HEK293 (cell line): Measurements from ENCODE around the gene YIPF5.
A peak's percentile ranks its signal among the peaks of the same experiment; 100 is the strongest.

ENCODE experiments used
- CTCF ChIA-PET: fragments of 350-600 bp; formaldehyde crosslinking; extraction: SDS; loops from one replicate; lab custom pipeline; 2021; ENCODE audit warnings: antibody characterized with exemption; lab: Yijun Ruan, JAX
- POLR2A ChIA-PET: fragments of 300-600 bp; formaldehyde crosslinking; extraction: SDS; loops from one replicate; lab custom pipeline; 2020; ENCODE audit warnings: antibody characterized with exemption, inconsistent platforms; lab: Yijun Ruan, JAX
- H3K27ac ChIP-seq: fragments of 200-500 bp; sonication (Bioruptor generic); 2 replicates; pipeline ENCODE4 v1.5.1; 2014; ENCODE audit warnings: low read depth, low read length, control low read depth, inconsistent platforms; ENCODE audit errors: extremely low read depth
- H3K36me3 ChIP-seq, 2 experiments: fragments of 200-500 bp in 1 of 2; sonication (Bioruptor generic) in 1 of 2; 1 replicate in 1 of 2; 2 replicates in 1 of 2; pipeline ENCODE4 v1.5.1; 2014 to 2017; ENCODE audit warnings: inconsistent platforms in 2 of 2, low read length in 2 of 2; ENCODE audit not compliant: control insufficient read depth in 2 of 2, insufficient read depth in 1 of 2
- H3K4me1 ChIP-seq: fragments of 200-500 bp; sonication (Bioruptor generic); 2 replicates; pipeline ENCODE4 v1.5.1; 2014; ENCODE audit warnings: mild to moderate bottlenecking, low read length, inconsistent platforms; ENCODE audit not compliant: control insufficient read depth, insufficient read depth
- H3K4me3 ChIP-seq: 2 replicates; pipeline ENCODE4 v1.5.1; 2011; ENCODE audit warnings: low read depth, mild to moderate bottlenecking, control low read depth, low read length, moderate library complexity
- H3K9me3 ChIP-seq: fragments of 200-500 bp; sonication (Bioruptor generic); 2 replicates; pipeline ENCODE4 v1.5.1; 2014; ENCODE audit warnings: low read depth, low read length, inconsistent platforms; ENCODE audit not compliant: control insufficient read depth, insufficient read depth
- CTCF ChIP-seq: fragments of 450-650 bp; formaldehyde crosslinking; IDR thresholded peaks from 2 replicates; pipeline ENCODE4 v1.5.1; 2016; ENCODE audit warnings: missing biosample characterization, missing genetic modification characterization
- GLIS2 ChIP-seq: fragments of 450-650 bp; formaldehyde crosslinking; IDR thresholded peaks from 2 replicates; pipeline ENCODE4 v1.5.1; 2016; ENCODE audit warnings: missing biosample characterization, missing genetic modification characterization
- KLF17 ChIP-seq: fragments of 450-650 bp; formaldehyde crosslinking; IDR thresholded peaks from 2 replicates; pipeline ENCODE4 v1.5.1; 2016; ENCODE audit warnings: missing biosample characterization, missing genetic modification characterization
- KLF7 ChIP-seq: fragments of 450-650 bp; formaldehyde crosslinking; IDR thresholded peaks from 2 replicates; pipeline ENCODE4 v1.5.1; 2016; ENCODE audit warnings: missing biosample characterization, missing genetic modification characterization, borderline replicate concordance
- PRDM4 ChIP-seq: fragments of 450-650 bp; formaldehyde crosslinking; IDR thresholded peaks from 2 replicates; pipeline ENCODE4 v1.5.1; 2017; ENCODE audit warnings: missing biosample characterization, missing genetic modification characterization
- SP2 ChIP-seq: fragments of 450-650 bp; formaldehyde crosslinking; IDR thresholded peaks from 2 replicates; pipeline ENCODE4 v1.5.1; 2016; ENCODE audit warnings: missing biosample characterization, missing genetic modification characterization
- TCF7L2 ChIP-seq: IDR thresholded peaks from 2 replicates; pipeline ENCODE4 v1.6.1; 2011; ENCODE audit warnings: low read depth, mild to moderate bottlenecking, inconsistent platforms, low read length, moderate library complexity, borderline replicate concordance
- TRIM28 ChIP-seq: IDR thresholded peaks from 2 replicates; pipeline ENCODE4 v1.6.1; 2011; ENCODE audit warnings: low read length, control low read depth, borderline replicate concordance
- ZBTB17 ChIP-seq: fragments of 450-650 bp; formaldehyde crosslinking; IDR thresholded peaks from 2 replicates; pipeline ENCODE4 v1.5.1; 2016; ENCODE audit warnings: missing biosample characterization, missing genetic modification characterization
- ZBTB48 ChIP-seq: fragments of 450-650 bp; formaldehyde crosslinking; IDR thresholded peaks from 2 replicates; pipeline ENCODE4 v1.5.1; 2016; ENCODE audit warnings: missing biosample characterization, missing genetic modification characterization
- ZFP69B ChIP-seq: fragments of 450-650 bp; formaldehyde crosslinking; IDR thresholded peaks from 2 replicates; pipeline ENCODE4 v1.5.1; 2016; ENCODE audit warnings: missing biosample characterization, missing genetic modification characterization
- ZIC2 ChIP-seq: fragments of 450-650 bp; formaldehyde crosslinking; IDR thresholded peaks from 2 replicates; pipeline ENCODE4 v1.5.1; 2016; ENCODE audit warnings: missing biosample characterization, missing genetic modification characterization
- ZNF133 ChIP-seq: fragments of 450-650 bp; formaldehyde crosslinking; IDR thresholded peaks from 2 replicates; pipeline ENCODE4 v1.5.1; 2016; ENCODE audit warnings: missing biosample characterization, missing genetic modification characterization
- ZNF211 ChIP-seq: fragments of 450-650 bp; formaldehyde crosslinking; IDR thresholded peaks from 2 replicates; pipeline ENCODE4 v1.5.1; 2016; ENCODE audit warnings: low read depth, missing biosample characterization, missing genetic modification characterization
- ZNF214 ChIP-seq: fragments of 450-650 bp; formaldehyde crosslinking; IDR thresholded peaks from 2 replicates; pipeline ENCODE4 v1.5.1; 2017; ENCODE audit warnings: missing biosample characterization, mild to moderate bottlenecking, missing genetic modification characterization, borderline replicate concordance
- ZNF404 ChIP-seq: fragments of 450-650 bp; formaldehyde crosslinking; IDR thresholded peaks from 2 replicates; pipeline ENCODE4 v1.5.1; 2017; ENCODE audit warnings: missing biosample characterization, missing genetic modification characterization
- ZNF488 ChIP-seq: fragments of 450-650 bp; formaldehyde crosslinking; IDR thresholded peaks from 2 replicates; pipeline ENCODE4 v1.5.1; 2016; ENCODE audit warnings: missing biosample characterization, missing genetic modification characterization
- ZNF518A ChIP-seq: fragments of 450-650 bp; formaldehyde crosslinking; conservative IDR thresholded peaks from 2 replicates; pipeline ENCODE4 v1.5.1; 2016; ENCODE audit warnings: low read depth, missing biosample characterization, missing genetic modification characterization
- ZNF561 ChIP-seq: fragments of 450-650 bp; IDR thresholded peaks from 2 replicates; pipeline ENCODE4 v1.5.1; 2018; ENCODE audit warnings: missing biosample characterization, missing genetic modification characterization, borderline replicate concordance
- ZNF629 ChIP-seq: fragments of 450-650 bp; formaldehyde crosslinking; IDR thresholded peaks from 2 replicates; pipeline ENCODE4 v1.5.1; 2017; ENCODE audit warnings: missing biosample characterization, missing genetic modification characterization
- ZNF654 ChIP-seq: fragments of 450-650 bp; formaldehyde crosslinking; IDR thresholded peaks from 2 replicates; pipeline ENCODE4 v1.5.1; 2016; ENCODE audit warnings: low read depth, missing biosample characterization, missing genetic modification characterization
- ZSCAN16 ChIP-seq: fragments of 450-650 bp; formaldehyde crosslinking; IDR thresholded peaks from 2 replicates; pipeline ENCODE4 v1.5.1; 2016; ENCODE audit warnings: missing biosample characterization, missing genetic modification characterization

Gene YIPF5

GRCh38 chr5:144194144-144194543, 23.7 kb upstream of the YIPF5 start (continued):
- no peak for TF ChIP-seq PRDM4 (tag by site-specific recombination)
- TF ChIP-seq TRIM28 = peak; percentile 62; the same call in 1 of the 2 replicates
- TF ChIP-seq ZNF488 (tag by site-specific recombination) = 0 out of 2 replicates have a peak, but pooled peaks have one; percentile 17
- TF ChIP-seq KLF7 (tag by site-specific recombination) = no peak
- no peak for TF ChIP-seq SP2
- TF ChIP-seq, all 188 proteins: peak for 5

GRCh38 chr5:144192661-144193060, 22.2 kb upstream of the YIPF5 start:
- POLR2A ChIA-PET = interaction anchor here (0.6 kb wide), 1 partner anchor 1194 kb away, joined by 3 read pairs; no protein-coding TSS in a partner anchor

GRCh38 chr5:144191998-144192397, 21.5 kb upstream of the YIPF5 start:
- ChIA-PET CTCF (interaction anchor here (0.5 to 5.3 kb wide), 17 partner anchors 13 to 1770 kb away, joined by 3 to 29 read pairs (median 4); no protein-coding TSS in a partner anchor), POLR2A (interaction anchor here (0.6 kb wide), 2 partner anchors 21 to 320 kb away, joined by 3 to 4 read pairs; partner anchors contain the start of genes KCTD16 and YIPF5)
- Histone ChIP-seq H3K9me3 (no peaks in the 10 kb centered on the region), H3K4me1 (peaks cover 32% of the 10 kb centered on the region), H3K4me3 (no peak overlapping the region), H3K27ac (no peak overlapping the region)
- peak; percentile 64; the same call in 1 of the 2 replicates for TF ChIP-seq ZNF629 (tag by site-specific recombination)
- no peak for TF ChIP-seq KLF17 (tag by site-specific recombination)
- TF ChIP-seq TCF7L2 = no peak
- no peak for TF ChIP-seq ZNF214 (tag by site-specific recombination)
- peak; percentile 44; the same call in 1 of the 2 replicates for TF ChIP-seq ZBTB17 (tag by site-specific recombination)
- no peak for TF ChIP-seq ZIC2
- no peak for TF ChIP-seq ZFP69B
- no peak for TF ChIP-seq GLIS2 (tag by site-specific recombination)
- TF ChIP-seq TRIM28 = no peak
- TF ChIP-seq ZNF518A (tag by site-specific recombination) = no peak
- TF ChIP-seq CTCF (tag by site-specific recombination) = 0 out of 2 replicates have a peak, but pooled peaks have one; percentile 20
- TF ChIP-seq ZNF211 (tag by site-specific recombination) = no peak
- peak; percentile 60 for TF ChIP-seq ZNF654 (tag by site-specific recombination)
- TF ChIP-seq ZSCAN16 (tag by site-specific recombination) = no peak
- no peak for TF ChIP-seq ZNF561
- TF ChIP-seq, all 188 proteins: peak for 4
- no peaks in the 10 kb centered on the region for H3K36me3 ChIP-seq

More at GRCh38 chr5:144192661-144193060, 22.2 kb upstream of the YIPF5 start:
- H3K27ac ChIP-seq = no peak overlapping the region
- TF ChIP-seq ZBTB48 (tag by site-specific recombination) (no peak), ZNF404 (no peak), ZNF133 (tag by site-specific recombination) (no peak)
- CTCF ChIA-PET = interaction anchor here (0.6 to 5.3 kb wide), 15 partner anchors 12 to 1887 kb away, joined by 3 to 29 read pairs (median 3); no protein-coding TSS in a partner anchor
- H3K4me3 ChIP-seq = no peak overlapping the region
- no peaks in the 10 kb centered on the region for H3K36me3 ChIP-seq
- H3K9me3 ChIP-seq = no peaks in the 10 kb centered on the region
- peaks cover 25% of the 10 kb centered on the region for H3K4me1 ChIP-seq
